Adrenal gland (tissue), 12 donors: Measurements from ENCODE around the gene AK5. TPM values are rescaled to one million over a fixed set of nuclear protein-coding genes. Genes with fewer than 3 reads are reported as not detected.

Experiments used
- DNase-seq, 7 donors: peaks; one replicate each; pipeline ENCODE4 v3.0.0-alpha.2; 2019 to 2020
- H3K27ac ChIP-seq, 5 donors: fragments of 200-600 bp; sonication (generic) in 4 of 5; 1 replicate in 3 of 5; 2 replicates in 2 of 5; pipeline versions ENCODE4 v1.5.1 to v1.8.0; 2016 to 2020; ENCODE audit warnings: mild to moderate bottlenecking in 1 of 5
- H3K27me3 ChIP-seq: fragments of 200-600 bp; 2 replicates; pipeline ENCODE4 v1.8.0; 2021
- H3K36me3 ChIP-seq, 2 donors: fragments of 200-600 bp; replicated peaks in 1 of 2; 1 replicate in 1 of 2; 2 replicates in 1 of 2; pipeline versions ENCODE4 v1.5.1 to v1.8.0; 2018 to 2022
- H3K4me1 ChIP-seq, 2 donors: fragments of 200-600 bp; replicated peaks in 1 of 2; 1 replicate in 1 of 2; 2 replicates in 1 of 2; pipeline versions ENCODE4 v1.5.1 to v1.8.0; 2018 to 2021
- H3K4me3 ChIP-seq, 4 donors: fragments of 200-600 bp; sonication (generic) in 3 of 4; one replicate each; pipeline ENCODE4 v1.5.1; 2016 to 2018
- H3K9me3 ChIP-seq, 3 donors: fragments of 200-600 bp; sonication (generic) in 1 of 3; replicated peaks in 1 of 3; 1 replicate in 2 of 3; 2 replicates in 1 of 3; pipeline versions ENCODE4 v1.5.1 to v1.8.0; 2016 to 2021
- POLR2A ChIP-seq, 2 donors: fragments of 450-650 bp; IDR thresholded peaks; one replicate each; pipeline ENCODE4 v1.6.1; 2017; ENCODE audit warnings: antibody characterized with exemption in 2 of 2, mild to moderate bottlenecking in 2 of 2, moderate library complexity in 1 of 2
- WGBS, 4 donors: extraction: QIAGEN DNeasy Blood & Tissue Kit in 2 of 4; methylation state at CpG; one replicate each; pipeline versions ENCODE4 v1.1.5 to v1.1.7; 2013 to 2017; 5-methylcytosine and 5-hydroxymethylcytosine counted together
- intact Hi-C, 2 donors: fragments of 100-400 bp; cut with DNase I; formaldehyde crosslinking; loops; one replicate each; pipeline versions ENCODE4 v1.14.1 to v1.15.0; 2022 to 2023
- polyA plus RNA-seq, 3 donors: library from polyadenylated mRNA; stranded (reverse); fragments of 200-250 nt in 2 of 3; fragments of 350-450 nt in 1 of 3; fragmentation: Illumina TruSeq in 1 of 3; extraction: RNeasy Lipid Tissue Mini Kit (QIAGEN cat#74804) in 1 of 3; gene quantifications; one replicate each; pipeline ENCODE4 v1.2.3, GENCODE V29; 2013 to 2014
- total RNA-seq, 9 donors: library from RNA; depleted of rRNA in 4 of 9; stranded (reverse); fragments of >200 nt in 4 of 9; fragments of 120-200 nt in 1 of 9; fragmentation: NEBNext Ultra II Directional in 1 of 9; extraction: Animal tissue kit (Norgen Biotek cat#: 25700) in 1 of 9; gene quantifications; one replicate each; pipeline versions ENCODE4 v1.1.0 to v1.2.4, GENCODE V29; 2013 to 2023
- TF ChIP-seq, protein P1 (sequence below), 6 experiments: fragments of 450-650 bp in 4 of 6; fragments of 200-600 bp in 2 of 6; sonication (generic) in 1 of 6; IDR thresholded peaks; 1 replicate in 5 of 6; 2 replicates in 1 of 6; pipeline versions ENCODE4 v1.5.1 to v1.8.0; 2016 to 2021; ENCODE audit warnings: antibody characterized with exemption in 6 of 6, mild to moderate bottlenecking in 2 of 6, moderate library complexity in 1 of 6
- donor health status: healthy with polysubstance abuse.
- donor health status: Bipolar disorder and iron deficiency.
- donor health status: DM: yes; HTN: yes; CAD: no.
- donor health status: DM: no; HTN: no; CAD: no.
- donor health status: DM: no; HTN: no; CAD: no.
- donor health status: DM: yes; HTN: yes; CAD: no.

AK5 gene
- total and polyA plus RNA-seq, 12 donors: 0.34 to 2.3 (median 1.1) TPM; not detected in 4

- intact Hi-C loops: no loop called here
- H3K27ac ChIP-seq: no peak overlapping the region
- H3K9me3 ChIP-seq: no peaks in the 10 kb centered on the region
- no peak for DNase-seq
- 31 to 59% (median 51%) methylated on average over 1 of the region's 1 CpG for WGBS, 4 donors
- no peak overlapping the region for H3K4me3 ChIP-seq
- peaks cover 6% of the 10 kb centered on the region for H3K27me3 ChIP-seq
- TF ChIP-seq, protein P1, sequence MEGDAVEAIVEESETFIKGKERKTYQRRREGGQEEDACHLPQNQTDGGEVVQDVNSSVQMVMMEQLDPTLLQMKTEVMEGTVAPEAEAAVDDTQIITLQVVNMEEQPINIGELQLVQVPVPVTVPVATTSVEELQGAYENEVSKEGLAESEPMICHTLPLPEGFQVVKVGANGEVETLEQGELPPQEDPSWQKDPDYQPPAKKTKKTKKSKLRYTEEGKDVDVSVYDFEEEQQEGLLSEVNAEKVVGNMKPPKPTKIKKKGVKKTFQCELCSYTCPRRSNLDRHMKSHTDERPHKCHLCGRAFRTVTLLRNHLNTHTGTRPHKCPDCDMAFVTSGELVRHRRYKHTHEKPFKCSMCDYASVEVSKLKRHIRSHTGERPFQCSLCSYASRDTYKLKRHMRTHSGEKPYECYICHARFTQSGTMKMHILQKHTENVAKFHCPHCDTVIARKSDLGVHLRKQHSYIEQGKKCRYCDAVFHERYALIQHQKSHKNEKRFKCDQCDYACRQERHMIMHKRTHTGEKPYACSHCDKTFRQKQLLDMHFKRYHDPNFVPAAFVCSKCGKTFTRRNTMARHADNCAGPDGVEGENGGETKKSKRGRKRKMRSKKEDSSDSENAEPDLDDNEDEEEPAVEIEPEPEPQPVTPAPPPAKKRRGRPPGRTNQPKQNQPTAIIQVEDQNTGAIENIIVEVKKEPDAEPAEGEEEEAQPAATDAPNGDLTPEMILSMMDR (IDR thresholded peaks at IDR 0.05): no peak
- no peak for TF ChIP-seq POLR2A (IDR thresholded peaks at IDR 0.05)
- no peaks in the 10 kb centered on the region for H3K36me3 ChIP-seq
- no peaks in the 10 kb centered on the region for H3K4me1 ChIP-seq
Measured at GRCh38 chr1:77319036-77319705, 37.4 kb downstream of the AK5 start.

GRCh38 chr1:77322061-77322900 is 40.5 kb downstream of the AK5 start:
- H3K27me3 ChIP-seq: peaks cover 6% of the 10 kb centered on the region
- intact Hi-C loops: no loop called here
- WGBS, 4 donors: 50 to 60% (median 53%) methylated on average over 6 of the region's 6 CpGs
- TF ChIP-seq, protein P1 (IDR thresholded peaks at IDR 0.05): no peak
- TF ChIP-seq POLR2A (IDR thresholded peaks at IDR 0.05): no peak
- H3K4me3 ChIP-seq: no peak overlapping the region
- DNase-seq: no peak
- H3K36me3 ChIP-seq: no peaks in the 10 kb centered on the region
- no peak overlapping the region for H3K27ac ChIP-seq
- H3K4me1 ChIP-seq: no peaks in the 10 kb centered on the region
- no peaks in the 10 kb centered on the region for H3K9me3 ChIP-seq

- Histone ChIP-seq H3K27ac (no peak overlapping the region), H3K36me3 (no peaks in the 10 kb centered on the region), H3K9me3 (no peaks in the 10 kb centered on the region), H3K4me3 (no peak overlapping the region), H3K27me3 (no peaks in the 10 kb centered on the region), H3K4me1 (no peaks in the 10 kb centered on the region)
- 84 to 94% (median 89%) methylated on average over 2 of the region's 2 CpGs for WGBS, 4 donors
- TF ChIP-seq, protein P1 (IDR thresholded peaks at IDR 0.05): no peak
- TF ChIP-seq POLR2A (IDR thresholded peaks at IDR 0.05): no peak
- intact Hi-C loops: loop anchor here in 1 of 2 donors (10.0 kb wide), 1 partner anchor 59 kb away; no protein-coding TSS in a partner anchor
- DNase-seq: no peak
Measured at GRCh38 chr1:77333501-77333900, 51.7 kb downstream of the AK5 start.

GRCh38 chr1:77336729-77337128 is 54.9 kb downstream of the AK5 start:
- Histone ChIP-seq H3K4me3 (no peak overlapping the region), H3K36me3 (no peaks in the 10 kb centered on the region), H3K9me3 (no peaks in the 10 kb centered on the region), H3K27me3 (no peaks in the 10 kb centered on the region), H3K4me1 (no peaks in the 10 kb centered on the region), H3K27ac (no peak overlapping the region)
- TF ChIP-seq, protein P1 (IDR thresholded peaks at IDR 0.05): no peak
- TF ChIP-seq POLR2A (IDR thresholded peaks at IDR 0.05): no peak
- intact Hi-C loops: loop anchor here in 1 of 2 donors (10.0 kb wide), 1 partner anchor 62 kb away; no protein-coding TSS in a partner anchor
- no peak for DNase-seq
